K562 (cell line): ENCODE results near the gene ARHGEF3.

Experiments used
- KAT7 ChIP-seq: sonication (generic); formaldehyde crosslinking; IDR thresholded peaks from 2 replicates; pipeline ENCODE4 v1.8.0; 2022; ENCODE audit warnings: missing genetic modification reagents, mild to moderate bottlenecking, borderline replicate concordance
- MLX ChIP-seq, 2 experiments: fragments of 450-650 bp in 1 of 2; sonication (generic) in 1 of 2; formaldehyde crosslinking; conservative IDR thresholded peaks; 2 replicates each; pipeline versions ENCODE4 v1.4.0 to v1.8.1; 2020 to 2022; ENCODE audit warnings: mild to moderate bottlenecking in 1 of 2, missing genetic modification reagents in 1 of 2
- NBN ChIP-seq: fragments of 450-650 bp; IDR thresholded peaks from 2 replicates; pipeline ENCODE4 v1.6.1; 2016; ENCODE audit warnings: low read depth, mild to moderate bottlenecking
- POLR2A ChIP-seq: fragments of 450-650 bp; conservative IDR thresholded peaks from 2 replicates; pipeline ENCODE4 v1.6.1; 2016
- POLR2AphosphoS5 ChIP-seq: IDR thresholded peaks from 2 replicates; pipeline ENCODE4 v1.6.1; 2011; ENCODE audit warnings: mild to moderate bottlenecking, low read depth, low read length, moderate library complexity; ENCODE audit not compliant: control insufficient read depth, insufficient read depth
- RBM25 ChIP-seq: fragments of 200-400 bp; formaldehyde crosslinking; IDR thresholded peaks from 2 replicates; pipeline ENCODE4 v1.6.1; 2018; ENCODE audit warnings: low read length, low read depth, moderate library complexity; ENCODE audit not compliant: severe bottlenecking
- RHOXF2B ChIP-seq: fragments of 250-450 bp; sonication (Bioruptor Pico); conservative IDR thresholded peaks from 2 replicates; pipeline ENCODE4 v1.5.1; 2021
- SNRNP70 ChIP-seq: fragments of 200-400 bp; formaldehyde crosslinking; optimal IDR thresholded peaks from 2 replicates; pipeline ENCODE3; 2017; ENCODE audit warnings: low read depth, low read length
- TSHZ1 ChIP-seq: fragments of 250-450 bp; sonication (Bioruptor Pico); IDR thresholded peaks from 2 replicates; pipeline ENCODE4 v1.4.0; 2020; ENCODE audit warnings: mild to moderate bottlenecking, moderate library complexity
- ZBTB1 ChIP-seq: sonication (generic); formaldehyde crosslinking; IDR thresholded peaks from 2 replicates; pipeline ENCODE4 v1.8.1; 2023; ENCODE audit warnings: missing genetic modification reagents, low read depth, mild to moderate bottlenecking, borderline replicate concordance

- TF ChIP-seq POLR2A (no peak), KAT7 (CRISPR knock-in tag) (no peak), ZBTB1 (no peak), RBM25 (no peak), MLX (CRISPR knock-in tag; conservative IDR thresholded peaks at IDR 0.05) (no peak), NBN (no peak), POLR2AphosphoS5 (no peak), TSHZ1 (CRISPR knock-in tag) (no peak), SNRNP70 (no peak), RHOXF2B (CRISPR knock-in tag) (no peak)
These were observed 42.2 kb downstream of the ARHGEF3 start for GRCh38 chr3:56759532-56759931.
